ENCODE results near the gene GRAP2.

Gene GRAP2

GRCh38 chr22:40007853-40008710 is 107.2 kb downstream of the GRAP2 start:
- no peaks in the 10 kb centered on the region for H3K36me3 ChIP-seq (replicated peaks; ENCODE audit: insufficient read depth, low read length)
- peaks cover 11% of the 10 kb centered on the region; the same call in 1 of the 2 replicates for H3K27me3 ChIP-seq (replicated peaks; ENCODE audit: insufficient read depth, low read length)
- no peak overlapping the region for H3K4me2 ChIP-seq (ENCODE audit: low read depth, low read length)
- H3F3A ChIP-seq (ENCODE audit: insufficient read depth, low read length): no peaks in the 10 kb centered on the region
- H3K9ac ChIP-seq (ENCODE audit: low read length): no peak overlapping the region
- no peaks in the 10 kb centered on the region for H4K20me1 ChIP-seq (ENCODE audit: insufficient read depth, low read length)
- no peaks in the 10 kb centered on the region for H3K9me3 ChIP-seq (replicated peaks; ENCODE audit: insufficient read depth, low read length)
- no peaks in the 10 kb centered on the region for H3K79me2 ChIP-seq (ENCODE audit: low read length)
- DNase-seq: no peak
- H3K27ac ChIP-seq (ENCODE audit: low read length): no peak overlapping the region
- no peaks in the 10 kb centered on the region for H3K4me1 ChIP-seq (ENCODE audit: low read length)
- no peak overlapping the region for H2AFZ ChIP-seq (ENCODE audit: low read length)
- TF ChIP-seq EZH2 (optimal IDR thresholded peaks at IDR 0.05; ENCODE audit: low read depth, low read length): no peak
- H3K4me3 ChIP-seq (ENCODE audit: low read length): no peak overlapping the region
- H3K9me2 ChIP-seq (replicated peaks; ENCODE audit: insufficient read depth, low read length): no peaks in the 10 kb centered on the region

- Histone ChIP-seq H3K9me3 (replicated peaks; ENCODE audit: insufficient read depth, low read length) (no peaks in the 10 kb centered on the region), H3K27me3 (replicated peaks; ENCODE audit: insufficient read depth, low read length) (peaks cover 11% of the 10 kb centered on the region; the same call in 1 of the 2 replicates), H3K4me2 (ENCODE audit: low read depth, low read length) (no peak overlapping the region), H3K36me3 (replicated peaks; ENCODE audit: insufficient read depth, low read length) (no peaks in the 10 kb centered on the region), H4K20me1 (ENCODE audit: insufficient read depth, low read length) (no peaks in the 10 kb centered on the region), H3K4me1 (ENCODE audit: low read length) (no peaks in the 10 kb centered on the region), H3K79me2 (ENCODE audit: low read length) (no peaks in the 10 kb centered on the region), H3K9ac (ENCODE audit: low read length) (no peak overlapping the region), H3K9me2 (replicated peaks; ENCODE audit: insufficient read depth, low read length) (no peaks in the 10 kb centered on the region), H3K4me3 (ENCODE audit: low read length) (no peak overlapping the region), H3F3A (ENCODE audit: insufficient read depth, low read length) (no peaks in the 10 kb centered on the region), H2AFZ (ENCODE audit: low read length) (no peak overlapping the region), H3K27ac (ENCODE audit: low read length) (no peak overlapping the region)
- no peak for DNase-seq
- no peak for TF ChIP-seq CTCF (IDR thresholded peaks at IDR 0.05; ENCODE audit: low read length)
- TF ChIP-seq EZH2 (optimal IDR thresholded peaks at IDR 0.05; ENCODE audit: low read depth, low read length): no peak
- no peak for TF ChIP-seq EZH2phosphoT487 (IDR thresholded peaks at IDR 0.05; ENCODE audit: low read length)
Measured at GRCh38 chr22:40008726-40009291, 107.9 kb downstream of the GRAP2 start.

- Histone ChIP-seq H3K4me1 (ENCODE audit: low read length) (no peaks in the 10 kb centered on the region), H3K4me3 (ENCODE audit: low read length) (no peak overlapping the region), H3K27me3 (replicated peaks; ENCODE audit: insufficient read depth, low read length) (peaks cover 11% of the 10 kb centered on the region; the same call in 1 of the 2 replicates), H3K79me2 (ENCODE audit: low read length) (no peaks in the 10 kb centered on the region), H3K27ac (ENCODE audit: low read length) (no peak overlapping the region), H3K4me2 (ENCODE audit: low read depth, low read length) (no peak overlapping the region), H3K9me2 (replicated peaks; ENCODE audit: insufficient read depth, low read length) (no peaks in the 10 kb centered on the region), H3F3A (ENCODE audit: insufficient read depth, low read length) (no peaks in the 10 kb centered on the region), H3K36me3 (replicated peaks; ENCODE audit: insufficient read depth, low read length) (no peaks in the 10 kb centered on the region), H4K20me1 (ENCODE audit: insufficient read depth, low read length) (no peaks in the 10 kb centered on the region), H3K9ac (ENCODE audit: low read length) (no peak overlapping the region), H3K9me3 (replicated peaks; ENCODE audit: insufficient read depth, low read length) (no peaks in the 10 kb centered on the region), H2AFZ (ENCODE audit: low read length) (no peak overlapping the region)
- TF ChIP-seq CTCF (IDR thresholded peaks at IDR 0.05; ENCODE audit: low read length): no peak
- no peak for DNase-seq
Measured at GRCh38 chr22:40009292-40009774, 108.4 kb downstream of the GRAP2 start.
